Osteoblast (primary cell): ENCODE data around the gene CRYGS. TPM values are rescaled to one million over a fixed set of nuclear protein-coding genes. Genes with fewer than 3 reads are reported as not detected.

Experiments used
- DNase-seq: peaks from one replicate; pipeline ENCODE4 v3.0.0; 2011; ENCODE audit warnings: low spot score, mixed read lengths; ENCODE audit not compliant: insufficient read length; ENCODE audit errors: missing footprints
- H2AFZ ChIP-seq: 2 replicates; pipeline ENCODE4 v1.6.0; 2011; ENCODE audit warnings: mild to moderate bottlenecking, low read length
- H3K27ac ChIP-seq: 2 replicates; pipeline ENCODE4 v1.5.1; 2011; ENCODE audit warnings: mild to moderate bottlenecking, low read depth, low read length, moderate library complexity
- H3K27me3 ChIP-seq: 2 replicates; pipeline ENCODE4 v1.6.0; 2012; ENCODE audit warnings: mild to moderate bottlenecking, control low read depth, inconsistent platforms, low read length, moderate library complexity; ENCODE audit not compliant: insufficient read depth
- H3K36me3 ChIP-seq: 2 replicates; pipeline ENCODE4 v1.5.1; 2011; ENCODE audit warnings: mild to moderate bottlenecking, low read length, control low read depth, moderate library complexity; ENCODE audit not compliant: insufficient read depth
- H3K4me1 ChIP-seq: 2 replicates; pipeline ENCODE4 v1.5.1; 2011; ENCODE audit warnings: mild to moderate bottlenecking, low read length, control low read depth, moderate library complexity; ENCODE audit not compliant: insufficient read depth
- H3K4me2 ChIP-seq: 2 replicates; pipeline ENCODE4 v1.6.0; 2011; ENCODE audit warnings: mild to moderate bottlenecking, low read length; ENCODE audit not compliant: insufficient read depth
- H3K4me3 ChIP-seq: fragments of 200-600 bp; sonication (generic); 3 replicates; pipeline ENCODE4 v1.5.1; 2012; ENCODE audit warnings: mild to moderate bottlenecking, low read length, inconsistent platforms; ENCODE audit not compliant: insufficient read depth
- H3K79me2 ChIP-seq: 2 replicates; pipeline ENCODE4 v1.6.0; 2012; ENCODE audit warnings: mild to moderate bottlenecking, low read length, control low read depth, inconsistent platforms; ENCODE audit not compliant: insufficient read depth
- H3K9me3 ChIP-seq: 2 replicates; pipeline ENCODE4 v1.5.1; 2011; ENCODE audit warnings: low read depth, low read length, control low read depth
- H4K20me1 ChIP-seq: 2 replicates; pipeline ENCODE4 v1.6.0; 2012; ENCODE audit warnings: mild to moderate bottlenecking, low read length, control low read depth; ENCODE audit not compliant: insufficient read depth
- total RNA-seq: library from RNA; depleted of rRNA; stranded (reverse); fragments of >200 nt; gene quantifications from 2 replicates; pipeline ENCODE4 v1.2.3, GENCODE V29; 2012
- TF ChIP-seq, protein P1 (sequence below): IDR thresholded peaks from 2 replicates; pipeline ENCODE4 v1.5.1; 2011; ENCODE audit warnings: mild to moderate bottlenecking, low read depth, low read length, moderate library complexity; ENCODE audit errors: extremely low read depth

CRYGS gene
- total RNA-seq, 1 donor = 1.8 TPM

DNA sequence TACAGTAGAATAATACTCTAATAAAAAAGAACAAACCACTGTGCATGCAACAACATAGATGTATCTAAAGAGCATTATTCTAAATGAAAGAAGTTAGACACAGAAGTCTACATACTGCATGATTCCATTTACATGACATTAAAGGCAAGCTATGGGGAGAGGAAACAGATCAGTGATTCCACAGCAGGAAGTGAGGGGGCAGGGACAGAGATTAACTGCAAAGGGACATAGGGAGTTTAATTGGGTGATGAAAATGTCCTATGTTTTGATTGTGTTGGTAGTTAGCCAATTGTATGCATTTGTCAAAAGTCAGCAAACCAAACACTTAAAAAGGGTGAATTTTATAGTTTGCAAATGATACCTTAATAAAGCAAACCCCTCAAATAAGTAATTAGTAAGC is 13.8 kb downstream of the CRYGS start:
- Histone ChIP-seq H3K27ac (no peak overlapping the region), H3K9me3 (no peaks in the 10 kb centered on the region), H3K27me3 (peaks cover 4% of the 10 kb centered on the region), H3K4me1 (no peaks in the 10 kb centered on the region), H3K4me3 (no peak overlapping the region), H3K79me2 (no peaks in the 10 kb centered on the region), H4K20me1 (no peaks in the 10 kb centered on the region), H2AFZ (no peak overlapping the region), H3K36me3 (no peaks in the 10 kb centered on the region), H3K4me2 (no peak overlapping the region)
- DNase-seq = no peak
- TF ChIP-seq, protein P1, sequence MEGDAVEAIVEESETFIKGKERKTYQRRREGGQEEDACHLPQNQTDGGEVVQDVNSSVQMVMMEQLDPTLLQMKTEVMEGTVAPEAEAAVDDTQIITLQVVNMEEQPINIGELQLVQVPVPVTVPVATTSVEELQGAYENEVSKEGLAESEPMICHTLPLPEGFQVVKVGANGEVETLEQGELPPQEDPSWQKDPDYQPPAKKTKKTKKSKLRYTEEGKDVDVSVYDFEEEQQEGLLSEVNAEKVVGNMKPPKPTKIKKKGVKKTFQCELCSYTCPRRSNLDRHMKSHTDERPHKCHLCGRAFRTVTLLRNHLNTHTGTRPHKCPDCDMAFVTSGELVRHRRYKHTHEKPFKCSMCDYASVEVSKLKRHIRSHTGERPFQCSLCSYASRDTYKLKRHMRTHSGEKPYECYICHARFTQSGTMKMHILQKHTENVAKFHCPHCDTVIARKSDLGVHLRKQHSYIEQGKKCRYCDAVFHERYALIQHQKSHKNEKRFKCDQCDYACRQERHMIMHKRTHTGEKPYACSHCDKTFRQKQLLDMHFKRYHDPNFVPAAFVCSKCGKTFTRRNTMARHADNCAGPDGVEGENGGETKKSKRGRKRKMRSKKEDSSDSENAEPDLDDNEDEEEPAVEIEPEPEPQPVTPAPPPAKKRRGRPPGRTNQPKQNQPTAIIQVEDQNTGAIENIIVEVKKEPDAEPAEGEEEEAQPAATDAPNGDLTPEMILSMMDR = no peak

DNA sequence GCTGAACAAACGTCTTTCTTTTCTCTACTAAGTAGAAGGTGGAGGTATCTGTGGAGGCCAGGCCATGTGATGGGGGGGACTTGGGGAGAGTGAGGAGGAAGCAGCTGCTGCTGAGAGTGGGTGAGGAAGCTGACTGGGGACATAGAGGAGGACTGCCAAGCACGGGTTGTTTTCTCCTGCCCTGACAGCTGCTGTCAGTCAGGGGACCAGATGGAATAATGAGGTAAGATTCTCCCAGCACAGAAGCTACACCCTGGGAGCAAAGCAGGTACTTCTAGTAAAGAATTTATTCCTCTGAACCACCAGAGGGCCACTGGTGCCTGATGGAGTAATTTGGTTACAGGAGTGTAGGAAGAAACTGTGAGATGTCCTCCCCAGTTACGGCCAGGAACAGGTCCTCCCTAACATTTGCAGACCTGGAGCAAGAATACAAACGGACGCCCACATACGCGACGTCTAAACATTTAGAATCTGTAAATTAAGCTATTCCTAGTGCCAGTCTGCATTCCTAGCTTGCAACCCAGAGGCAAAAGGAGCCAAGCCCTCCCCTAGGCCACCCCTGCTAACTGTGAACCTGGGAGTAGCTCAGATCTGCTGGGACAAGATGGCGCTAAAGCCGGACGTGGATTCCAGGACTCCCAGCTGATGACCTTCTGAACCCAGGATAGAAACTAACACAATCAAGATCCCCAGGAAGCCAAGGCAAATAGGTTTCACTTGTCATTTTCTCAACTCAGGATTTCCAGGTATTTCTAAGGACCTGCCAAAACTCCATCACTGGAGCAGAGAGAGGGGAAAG is 14.8 kb downstream of the CRYGS start:
- Histone ChIP-seq H3K36me3 (no peaks in the 10 kb centered on the region), H3K27ac (no peak overlapping the region), H3K27me3 (peaks cover 4% of the 10 kb centered on the region), H3K4me1 (no peaks in the 10 kb centered on the region), H3K79me2 (no peaks in the 10 kb centered on the region), H3K9me3 (no peaks in the 10 kb centered on the region), H3K4me2 (no peak overlapping the region), H4K20me1 (no peaks in the 10 kb centered on the region), H3K4me3 (no peak overlapping the region), H2AFZ (no peak overlapping the region)
- TF ChIP-seq, protein P1 = no peak
- DNase-seq = no peak

DNA sequence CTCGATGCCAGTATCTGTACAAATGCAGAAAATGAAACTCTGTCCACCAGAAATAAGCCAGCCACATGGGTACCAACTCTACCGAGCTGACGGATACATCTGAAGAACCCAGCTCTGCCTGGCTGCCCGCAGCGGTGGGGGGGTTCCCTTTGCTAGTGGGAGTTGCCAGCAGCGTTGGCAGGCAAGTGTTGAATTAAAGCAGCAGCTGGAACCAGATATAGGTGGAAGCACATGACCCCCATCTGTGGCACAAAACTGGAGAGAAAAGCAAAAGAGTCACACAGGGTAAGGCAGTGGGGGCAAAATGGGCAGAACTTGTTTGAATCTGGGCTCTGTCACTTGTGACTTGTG is 17.9 kb downstream of the CRYGS start:
- no peaks in the 10 kb centered on the region for H4K20me1 ChIP-seq
- TF ChIP-seq, protein P1 = no peak
- H3K27ac ChIP-seq = no peak overlapping the region
- peaks cover 14% of the 10 kb centered on the region for H3K27me3 ChIP-seq
- H3K4me1 ChIP-seq = no peaks in the 10 kb centered on the region
- no peak for DNase-seq
- no peak overlapping the region for H3K4me3 ChIP-seq
- no peak overlapping the region for H2AFZ ChIP-seq
- H3K4me2 ChIP-seq = no peak overlapping the region
- H3K9me3 ChIP-seq = no peaks in the 10 kb centered on the region
- no peaks in the 10 kb centered on the region for H3K36me3 ChIP-seq
- no peaks in the 10 kb centered on the region for H3K79me2 ChIP-seq

DNA sequence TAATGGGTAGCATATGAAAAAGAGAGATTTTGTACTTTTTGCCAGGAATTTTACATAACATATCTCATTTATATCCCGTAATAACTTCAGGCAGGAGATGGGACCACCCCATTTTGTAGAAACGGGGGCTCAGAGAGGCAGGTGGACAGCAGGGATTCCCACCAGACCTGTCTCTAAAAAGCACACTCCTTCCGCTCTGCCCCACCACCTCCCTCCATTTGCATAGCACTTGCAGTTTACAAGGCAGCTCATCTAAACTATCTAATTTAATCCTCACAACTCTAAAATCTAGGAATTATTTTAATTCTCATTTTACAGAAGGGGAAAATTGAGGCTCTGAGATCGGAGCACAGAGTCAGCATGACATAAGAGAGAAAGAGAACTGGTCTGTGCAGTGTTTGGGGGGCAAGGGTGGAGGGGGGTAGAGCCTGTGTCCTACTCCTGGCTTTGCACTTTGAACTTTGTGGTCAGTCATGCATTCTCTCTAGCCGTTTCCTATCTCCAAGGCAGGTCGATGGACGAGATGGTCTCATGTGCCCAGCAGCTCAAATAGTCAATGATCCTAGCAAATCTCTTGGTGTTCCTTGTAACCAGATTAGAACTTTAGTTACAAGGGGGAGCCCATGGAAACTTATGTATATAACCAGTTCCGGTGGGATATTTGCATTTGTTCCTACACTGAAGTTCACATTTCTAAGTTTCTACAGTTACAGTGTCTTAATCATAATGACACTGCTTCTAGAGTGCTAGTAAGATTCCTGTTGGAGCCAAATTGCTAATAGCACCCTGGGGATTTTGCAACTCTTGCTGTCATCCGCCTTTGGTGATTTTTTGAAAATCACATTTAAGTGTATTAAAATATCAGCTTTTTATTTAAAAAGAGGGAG is 18.6 kb downstream of the CRYGS start:
- H4K20me1 ChIP-seq = no peaks in the 10 kb centered on the region
- H3K79me2 ChIP-seq = no peaks in the 10 kb centered on the region
- no peak overlapping the region for H3K4me2 ChIP-seq
- H3K4me1 ChIP-seq = no peaks in the 10 kb centered on the region
- peaks cover 14% of the 10 kb centered on the region for H3K27me3 ChIP-seq
- TF ChIP-seq, protein P1 = no peak
- no peak overlapping the region for H2AFZ ChIP-seq
- H3K27ac ChIP-seq = no peak overlapping the region
- H3K36me3 ChIP-seq = no peaks in the 10 kb centered on the region
- H3K4me3 ChIP-seq = no peak overlapping the region
- no peak for DNase-seq
- no peaks in the 10 kb centered on the region for H3K9me3 ChIP-seq
